ENCODE results near the gene TEX14. TPM values are rescaled to one million over a fixed set of nuclear protein-coding genes. Genes with fewer than 3 reads are reported as not detected.

TEX14 gene
- total and polyA plus RNA-seq, 2 donors (not counting 3 experiments of a cell fraction or from before 2014, with no cell fraction given), result 0.10 TPM; not detected in 1

GRCh38 chr17:58513267-58513964 is 178.4 kb downstream of the TEX14 start:
- no peak for TF ChIP-seq EZH2 (IDR thresholded peaks at IDR 0.05; ENCODE audit: borderline replicate concordance, low read depth, low read length, severe bottlenecking)
- POLR2A ChIA-PET, result interaction anchor here (3.0 kb wide), 1 partner anchor 118 kb away, joined by 27 read pairs; no protein-coding TSS in a partner anchor
- H3K4me3 ChIP-seq (replicated peaks in 1 of 3; ENCODE audit: insufficient read depth in 1 of 3, low read depth in 1 of 3, low read length in 3 of 3), result peak overlapping the region; percentile 65 to 70 (median 68)
- H3K9me3 ChIP-seq (replicated peaks; ENCODE audit: control insufficient read depth, insufficient read depth, low read length), result no peaks in the 10 kb centered on the region
- DNase-seq (ENCODE audit: low read depth, low spot score), result no peak
- H2AFZ ChIP-seq (ENCODE audit: low read depth, low read length), result peak overlapping the region; percentile 11
- H4K20me1 ChIP-seq (replicated peaks; ENCODE audit: control insufficient read depth, extremely low read depth, insufficient read depth, low read length), result no peaks in the 10 kb centered on the region
- no peak for FAIRE-seq
- H3K9ac ChIP-seq (replicated peaks; ENCODE audit: extremely low read depth, insufficient read depth, low read length), result peak overlapping the region; percentile 61
- intact Hi-C loops (cut with micrococcal nuclease), result no loop called here
- H3K36me3 ChIP-seq (ENCODE audit: control insufficient read depth in 2 of 2, extremely low read depth in 1 of 2, insufficient read depth in 2 of 2, low read length in 2 of 2), result peaks cover 0 to 29% of the 10 kb centered on the region in 2 experiments
- peak overlapping the region; percentile 18 for H3K4me2 ChIP-seq (ENCODE audit: insufficient read depth, low read length)
- BruUV-seq (replicated peaks), result TSS peak; percentile 5
- H3K9me1 ChIP-seq (replicated peaks; ENCODE audit: control insufficient read depth, extremely low read depth, insufficient read depth, low read length), result no peaks in the 10 kb centered on the region
- no peaks in the 10 kb centered on the region for H3K79me2 ChIP-seq (ENCODE audit: control insufficient read depth, insufficient read depth, low read length)
- peaks cover 13% of the 10 kb centered on the region for H3K4me1 ChIP-seq (ENCODE audit: control insufficient read depth, extremely low read depth, insufficient read depth, low read length)
- H3K27ac ChIP-seq (ENCODE audit: insufficient read depth, low read depth, low read length), result no peak overlapping the region
- dilution Hi-C loops (cut with MboI; ENCODE audit: extremely low pct_ligation_motif_present, low sequenced_read_pairs), result no loop called here
- CTCF ChIA-PET, result interaction anchor here (2.0 to 2.1 kb wide), 3 partner anchors 25 to 492 kb away, joined by 5 to 7 read pairs (median 7); partner anchors contain the start of gene HSF5
- H3K27me3 ChIP-seq (ENCODE audit: control insufficient read depth in 2 of 2, insufficient read depth in 2 of 2, low read length in 2 of 2), result no peaks in the 10 kb centered on the region

GRCh38 chr17:58510075-58510474 is 181.8 kb downstream of the TEX14 start:
- H3K4me3 ChIP-seq (replicated peaks in 1 of 3; ENCODE audit: insufficient read depth in 1 of 3, low read depth in 1 of 3, low read length in 3 of 3), result no peak overlapping the region
- no TSS peak for BruUV-seq (replicated peaks)
- H3K9ac ChIP-seq (replicated peaks; ENCODE audit: extremely low read depth, insufficient read depth, low read length), result no peak overlapping the region
- H3K4me1 ChIP-seq (ENCODE audit: control insufficient read depth, extremely low read depth, insufficient read depth, low read length), result peaks cover 9% of the 10 kb centered on the region
- no peaks in the 10 kb centered on the region for H4K20me1 ChIP-seq (replicated peaks; ENCODE audit: control insufficient read depth, extremely low read depth, insufficient read depth, low read length)
- no peak overlapping the region for H3K27ac ChIP-seq (ENCODE audit: insufficient read depth, low read depth, low read length)
- FAIRE-seq, result no peak
- H2AFZ ChIP-seq (ENCODE audit: low read depth, low read length), result no peak overlapping the region
- CTCF ChIA-PET, result no interaction called here
- no peaks in the 10 kb centered on the region for H3K79me2 ChIP-seq (ENCODE audit: control insufficient read depth, insufficient read depth, low read length)
- POLR2A ChIA-PET, result no interaction called here
- no peak for DNase-seq (ENCODE audit: low read depth, low spot score)
- H3K9me1 ChIP-seq (replicated peaks; ENCODE audit: control insufficient read depth, extremely low read depth, insufficient read depth, low read length), result no peaks in the 10 kb centered on the region
- dilution Hi-C loops (cut with MboI; ENCODE audit: extremely low pct_ligation_motif_present, low sequenced_read_pairs), result no loop called here
- H3K36me3 ChIP-seq (ENCODE audit: control insufficient read depth in 2 of 2, extremely low read depth in 1 of 2, insufficient read depth in 2 of 2, low read length in 2 of 2), result peaks cover 0 to 47% of the 10 kb centered on the region in 2 experiments
- intact Hi-C loops (cut with micrococcal nuclease), result no loop called here
- H3K9me3 ChIP-seq (replicated peaks; ENCODE audit: control insufficient read depth, insufficient read depth, low read length), result no peaks in the 10 kb centered on the region
- H3K27me3 ChIP-seq (ENCODE audit: control insufficient read depth in 2 of 2, insufficient read depth in 2 of 2, low read length in 2 of 2), result no peaks in the 10 kb centered on the region
- no peak for TF ChIP-seq GATA2 (IDR thresholded peaks at IDR 0.05; ENCODE audit: insufficient read depth, insufficient read length, low read depth, low read length)
- no peak for TF ChIP-seq MYC (IDR thresholded peaks at IDR 0.05; ENCODE audit: low read depth, low read length)
- TF ChIP-seq FOS (IDR thresholded peaks at IDR 0.05; ENCODE audit: borderline replicate concordance, insufficient read depth, low read length), result no peak
- TF ChIP-seq POLR2A (IDR thresholded peaks at IDR 0.05; ENCODE audit: low read depth, low read length), result no peak
- no peak for TF ChIP-seq CTCF (IDR thresholded peaks at IDR 0.05; ENCODE audit: extremely low read depth in 1 of 2, insufficient read depth in 1 of 2, low read depth in 1 of 2, low read length in 2 of 2)
- H3K4me2 ChIP-seq (ENCODE audit: insufficient read depth, low read length), result no peak overlapping the region

All from endothelial cell of umbilical vein (primary cell).